Suppressor macrophage treated with lipopolysaccharide for 1 hour (primary cell): Measurements from ENCODE around the gene ARHGAP19.

Experiments used
- DNase-seq, 3 donors: peaks; one replicate each; pipeline ENCODE4 v3.0.0-alpha.2; 2020 to 2022

ARHGAP19 gene, protein sequence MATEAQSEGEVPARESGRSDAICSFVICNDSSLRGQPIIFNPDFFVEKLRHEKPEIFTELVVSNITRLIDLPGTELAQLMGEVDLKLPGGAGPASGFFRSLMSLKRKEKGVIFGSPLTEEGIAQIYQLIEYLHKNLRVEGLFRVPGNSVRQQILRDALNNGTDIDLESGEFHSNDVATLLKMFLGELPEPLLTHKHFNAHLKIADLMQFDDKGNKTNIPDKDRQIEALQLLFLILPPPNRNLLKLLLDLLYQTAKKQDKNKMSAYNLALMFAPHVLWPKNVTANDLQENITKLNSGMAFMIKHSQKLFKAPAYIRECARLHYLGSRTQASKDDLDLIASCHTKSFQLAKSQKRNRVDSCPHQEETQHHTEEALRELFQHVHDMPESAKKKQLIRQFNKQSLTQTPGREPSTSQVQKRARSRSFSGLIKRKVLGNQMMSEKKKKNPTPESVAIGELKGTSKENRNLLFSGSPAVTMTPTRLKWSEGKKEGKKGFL

DNA sequence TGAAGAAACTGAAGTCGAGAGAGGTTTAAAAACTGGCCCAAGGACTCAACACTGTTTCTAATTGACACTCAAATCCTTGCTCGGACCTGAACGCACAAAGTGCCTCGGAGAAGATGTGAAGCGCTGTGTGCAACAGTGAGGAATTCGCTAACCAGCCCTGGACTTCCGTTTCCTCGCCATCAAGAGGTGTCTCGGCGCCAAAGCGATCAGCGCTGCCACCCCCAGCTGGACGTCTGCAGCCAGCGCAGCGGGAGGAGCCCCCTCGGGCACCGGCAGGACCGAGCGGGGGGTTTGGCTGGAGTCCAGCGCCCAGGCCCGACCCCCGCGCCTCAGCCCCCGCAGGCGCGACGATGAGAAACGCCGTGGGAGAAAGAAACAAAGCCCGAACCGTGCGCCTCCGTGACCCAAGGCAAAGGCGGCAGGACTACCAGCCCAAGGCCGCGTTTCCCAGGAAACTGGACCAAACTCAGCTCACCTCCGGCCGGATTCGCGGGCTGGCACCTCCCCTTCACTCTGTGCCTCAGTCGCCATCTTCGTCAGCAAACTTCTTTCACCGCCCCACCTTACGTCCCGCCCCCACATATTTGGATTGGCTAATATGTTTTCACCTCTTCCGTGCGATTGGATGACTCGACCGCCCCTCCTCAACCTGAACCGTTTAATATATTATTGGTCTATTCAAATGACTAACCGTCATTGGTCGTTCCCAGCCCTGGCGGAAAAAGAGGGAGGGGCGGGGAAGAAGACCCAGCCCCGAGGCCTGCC lies at the start of gene ARHGAP19:
Gene ARHGAP19 (minus strand): TSS at position 541 of the 765 bp plus-strand sequence. CDS start 10 bp downstream, at position 531.
- DNase-seq: peak; percentile 97 to 99 (median 99)

DNA sequence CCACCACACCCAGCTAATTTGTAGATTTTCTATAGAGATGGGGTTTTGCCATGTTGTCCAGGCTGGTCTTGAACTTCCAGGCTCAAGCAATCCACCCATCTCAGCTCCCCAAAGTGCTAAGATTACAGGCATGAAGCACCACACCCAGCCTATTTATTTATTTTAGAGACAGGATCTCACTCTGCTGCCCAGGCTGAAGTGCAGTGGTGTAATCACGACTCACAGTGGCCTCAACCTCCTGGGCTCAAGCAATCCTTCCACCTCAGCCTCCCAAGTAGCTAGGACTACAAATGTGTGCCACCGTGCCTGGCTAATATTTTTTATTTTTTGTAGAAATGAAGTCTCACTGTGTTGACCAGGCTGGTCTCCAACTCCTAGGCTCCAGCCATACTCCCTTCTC lies 49.0 kb upstream of the ARHGAP19 start:
- DNase-seq: no peak

DNA sequence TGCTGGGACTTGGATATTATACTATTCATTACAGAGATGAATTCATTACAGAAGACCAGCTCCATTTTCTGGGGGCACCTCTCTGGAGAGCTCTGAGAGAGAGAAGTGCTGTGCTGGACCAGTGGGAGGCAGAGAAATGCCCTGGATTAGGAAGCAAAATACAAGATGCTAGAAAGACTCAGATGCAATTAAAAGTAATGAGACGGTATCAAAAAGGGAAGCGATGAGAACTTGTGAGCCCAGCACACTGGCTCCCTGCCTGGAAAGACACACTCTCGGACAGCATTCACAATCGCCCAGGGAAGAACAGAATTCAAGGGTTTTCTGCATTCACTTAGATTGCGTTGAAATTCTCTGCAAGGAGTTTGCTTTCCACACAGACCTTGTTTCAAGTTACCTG lies 45.6 kb upstream of the ARHGAP19 start:
- no peak for DNase-seq

DNA sequence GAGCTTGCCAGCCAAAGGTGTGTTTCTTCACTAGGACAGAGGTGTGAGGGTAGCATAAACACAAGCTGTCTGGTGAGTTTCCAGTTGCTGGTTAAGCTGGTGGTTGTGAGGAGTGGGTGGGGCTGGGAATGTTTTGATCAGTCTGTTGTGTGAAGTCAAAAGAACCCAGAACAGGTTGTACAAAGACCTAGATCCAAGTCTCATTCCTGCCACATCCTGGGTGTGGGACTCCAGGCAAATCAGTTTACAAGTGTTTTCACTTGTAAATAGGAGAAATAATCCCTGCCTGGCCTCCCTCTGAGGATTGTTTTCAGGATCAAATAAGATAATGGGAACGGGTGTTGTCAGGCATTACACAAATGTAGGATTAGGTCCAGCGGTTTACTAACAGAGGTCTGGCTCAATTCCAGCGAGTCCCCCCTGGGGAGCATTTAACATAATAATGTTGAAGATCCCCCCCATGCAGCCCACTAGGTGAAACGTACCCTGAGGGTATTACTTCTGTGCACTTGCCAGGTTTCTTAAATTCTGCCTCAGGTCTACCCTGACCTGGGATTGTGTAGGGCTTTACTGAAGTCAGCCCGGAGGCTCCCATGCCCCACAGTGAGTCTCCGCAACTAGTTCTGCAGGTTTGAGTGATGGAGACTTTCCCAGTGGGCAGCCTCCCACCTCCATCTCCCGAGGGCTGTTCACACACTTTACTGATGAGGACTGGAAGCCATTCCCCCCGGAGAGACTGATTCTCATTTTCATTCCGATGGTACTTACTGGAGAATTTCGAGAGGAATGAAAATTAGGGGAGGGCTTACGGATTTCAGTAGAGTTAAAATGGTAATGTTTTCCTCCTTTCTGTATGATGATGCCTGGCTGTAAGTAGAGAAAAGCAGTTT lies 44.8 kb upstream of the ARHGAP19 start:
- no peak for DNase-seq

DNA sequence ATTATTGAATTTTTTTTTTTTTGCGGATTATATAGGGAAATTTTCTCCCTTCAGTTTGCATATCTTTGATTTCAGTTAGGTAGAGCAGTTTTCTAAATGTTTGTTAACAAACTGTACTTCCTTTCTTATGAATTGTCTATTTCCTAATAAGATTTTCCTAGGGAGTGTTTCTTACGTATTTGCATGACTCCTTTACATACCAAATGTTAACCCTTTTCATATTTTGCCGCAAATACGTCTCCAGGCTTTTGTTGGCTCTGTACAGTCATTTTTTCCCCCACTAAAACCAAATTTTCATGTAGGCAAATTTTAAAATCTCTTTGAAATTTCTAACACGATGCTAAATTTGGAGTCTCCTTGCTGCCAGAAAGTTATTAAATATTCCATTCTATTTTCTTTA lies 44.0 kb upstream of the ARHGAP19 start:
- DNase-seq: no peak

DNA sequence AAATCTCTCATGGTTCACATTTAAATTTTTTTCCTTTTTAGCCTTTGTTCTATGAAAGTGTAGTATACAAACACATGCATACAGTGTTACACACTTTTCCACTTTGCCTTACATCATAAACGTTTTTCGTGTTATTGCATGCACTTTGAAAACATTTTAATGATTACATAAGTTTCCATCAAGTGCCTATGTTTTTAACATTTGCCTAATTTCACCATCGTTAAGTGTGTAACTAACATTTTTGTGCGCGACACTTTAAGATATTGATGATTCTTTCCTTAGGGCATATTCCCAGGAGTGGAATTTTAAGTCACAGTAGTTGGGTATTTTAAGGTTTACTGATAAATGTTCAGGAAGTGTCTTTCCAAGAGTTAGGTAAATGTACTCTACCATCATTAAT lies 43.6 kb upstream of the ARHGAP19 start:
- no peak for DNase-seq

DNA sequence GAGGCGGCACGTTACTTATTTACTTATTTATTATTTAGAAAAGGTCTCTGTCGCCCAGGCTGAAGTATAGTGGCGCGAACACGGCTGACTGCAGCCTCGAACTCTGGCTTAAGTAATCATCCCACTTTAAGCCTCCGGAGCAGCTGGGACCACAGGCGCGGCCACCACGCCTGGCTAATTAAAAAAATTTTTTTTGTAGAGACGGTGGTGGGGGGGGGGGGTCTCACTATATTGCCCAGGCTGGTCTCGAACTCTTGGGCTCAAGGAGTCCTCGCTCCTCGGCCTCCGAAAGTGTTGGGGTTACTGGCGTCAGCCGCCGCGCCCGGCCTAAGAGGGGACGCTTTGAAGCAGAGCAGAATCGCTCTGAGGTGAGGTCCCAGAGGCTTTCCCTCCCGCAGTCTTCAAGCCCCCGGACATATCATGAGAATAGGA lies 42.8 kb upstream of the ARHGAP19 start:
- no peak for DNase-seq

DNA sequence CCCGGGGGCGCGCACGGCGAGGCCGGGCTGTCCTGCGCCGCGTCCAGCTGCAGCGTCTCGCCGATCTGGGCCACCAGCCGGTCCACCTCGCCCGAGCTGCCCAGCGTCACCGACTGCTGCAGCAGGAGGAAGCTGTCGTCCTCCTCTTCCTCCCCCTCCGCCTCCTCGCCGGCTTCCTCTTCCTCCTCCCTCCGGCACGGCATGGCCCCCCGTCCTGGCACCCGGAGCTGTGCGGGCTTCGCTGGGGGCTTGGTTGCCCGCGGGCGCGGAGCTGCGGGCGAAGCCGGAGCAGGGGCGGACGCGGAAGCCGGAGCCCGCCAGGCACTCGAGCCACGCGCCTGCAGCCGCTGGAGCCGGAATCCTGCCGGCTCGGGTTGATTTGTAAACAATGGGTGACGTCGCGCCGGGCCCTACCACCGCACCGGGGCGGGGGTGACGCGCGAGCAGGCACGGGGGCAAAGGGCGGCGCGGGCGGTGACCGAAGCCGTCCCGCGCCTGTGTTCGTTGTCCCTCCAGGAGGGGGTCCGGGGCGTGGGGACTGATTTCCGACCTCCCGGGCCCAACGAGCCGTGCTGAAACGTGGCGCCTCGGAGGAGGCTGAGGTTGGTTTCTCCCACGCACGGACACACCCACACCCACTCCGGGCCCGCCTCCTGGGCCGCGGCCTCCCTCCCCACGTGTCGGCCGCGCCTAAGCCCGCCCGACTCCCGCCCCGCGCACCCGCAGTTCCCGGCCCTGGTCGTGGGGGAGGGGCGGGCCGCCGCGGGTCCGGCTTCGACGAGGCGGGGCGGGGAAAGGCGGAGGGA lies 42.1 kb upstream of the ARHGAP19 start, which contains the start of gene FRAT2:
Gene FRAT2 (minus strand): TSS at position 360 of the 806 bp plus-strand sequence. CDS start 157 bp downstream, at position 203.
- peak; percentile 89 to 96 (median 93) for DNase-seq

DNA sequence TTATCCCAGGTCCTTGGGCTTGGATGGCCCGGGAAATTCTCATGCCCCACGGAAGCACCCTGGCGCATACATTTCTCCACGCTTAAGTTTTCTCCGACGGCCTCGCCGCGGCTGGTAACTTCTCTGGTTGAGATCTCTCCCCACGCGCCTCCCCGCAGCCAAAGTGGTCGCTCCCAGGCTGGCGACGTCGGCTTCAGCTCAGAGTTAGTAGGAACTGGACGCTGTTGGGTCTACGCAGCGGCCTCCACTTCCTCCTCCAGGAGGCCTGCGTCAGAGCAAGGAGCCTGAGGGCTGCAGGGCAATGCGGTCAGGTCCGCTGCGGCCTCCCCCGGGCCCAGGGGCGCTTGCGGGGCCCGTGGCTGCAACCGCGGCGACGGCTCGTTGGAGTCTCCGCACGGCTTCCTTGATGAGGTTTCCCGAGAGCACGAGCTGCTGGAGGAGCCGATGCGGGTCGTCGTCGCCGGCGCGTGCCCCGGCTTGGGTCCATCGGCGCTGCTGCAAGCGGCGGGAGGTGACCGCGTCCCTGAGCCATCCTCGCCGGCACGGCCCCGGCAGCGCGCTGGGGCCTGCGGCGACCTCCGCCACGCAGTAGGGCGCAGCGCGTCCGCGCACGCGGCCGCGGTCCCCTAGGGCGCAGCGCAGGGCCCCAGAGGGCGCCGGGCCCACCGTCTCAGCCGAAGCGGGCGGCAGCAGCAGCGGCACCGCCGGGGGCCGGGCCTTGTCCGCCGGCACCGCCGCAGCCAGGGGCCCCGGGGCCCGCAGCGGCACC lies 41.3 kb upstream of the ARHGAP19 start:
- DNase-seq: peak; percentile 81 to 89 (median 85)

DNA sequence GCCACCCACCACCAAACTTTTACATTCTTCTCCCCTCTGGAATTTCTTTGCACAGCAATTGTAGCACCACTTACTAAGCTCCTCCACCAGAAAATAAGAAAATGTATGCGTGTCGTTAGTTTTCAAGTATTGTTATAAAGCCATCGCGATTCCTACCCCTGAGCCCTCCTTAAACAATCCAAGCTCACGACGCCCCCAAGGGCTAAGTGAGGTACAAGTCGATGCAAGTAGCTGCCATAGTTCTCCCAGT lies 40.8 kb upstream of the ARHGAP19 start:
- DNase-seq: no peak

DNA sequence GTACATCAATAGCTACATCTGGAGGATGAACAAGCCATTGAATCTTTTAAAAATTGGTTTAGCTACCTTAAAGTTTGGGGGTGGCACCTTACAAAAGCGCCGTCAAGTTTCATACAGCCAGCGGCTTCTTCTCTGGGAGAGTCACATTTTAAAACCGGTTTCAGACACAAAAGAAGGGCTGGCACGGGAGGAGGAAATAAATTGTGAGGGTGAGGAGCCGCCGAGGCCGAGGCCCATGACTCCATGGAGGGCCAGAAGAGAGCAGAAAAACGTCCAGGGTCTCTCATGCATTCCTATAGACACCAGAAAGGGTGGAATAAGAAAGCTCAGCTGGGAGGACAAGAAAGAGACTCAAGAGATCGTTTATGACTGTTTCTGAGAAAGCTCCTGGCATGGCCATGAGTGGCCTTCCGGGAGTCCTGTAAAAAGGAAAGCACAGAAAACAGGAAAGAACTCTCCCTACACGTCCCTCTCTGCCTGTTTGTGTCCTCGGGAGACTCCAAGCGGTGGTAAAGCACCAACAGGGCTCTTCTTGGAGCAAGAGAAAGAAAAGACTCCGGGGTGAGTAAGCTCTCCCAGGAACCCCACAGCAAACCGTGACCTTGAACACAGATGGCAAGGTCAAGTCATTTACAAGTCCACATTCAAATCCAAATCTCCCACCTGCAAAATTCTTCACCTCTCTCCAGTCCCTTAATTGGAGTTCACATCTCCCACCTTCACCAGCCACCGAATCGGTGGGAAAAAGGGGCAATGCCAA lies 40.3 kb upstream of the ARHGAP19 start:
- DNase-seq: peak; percentile 75 to 84 (median 80)

DNA sequence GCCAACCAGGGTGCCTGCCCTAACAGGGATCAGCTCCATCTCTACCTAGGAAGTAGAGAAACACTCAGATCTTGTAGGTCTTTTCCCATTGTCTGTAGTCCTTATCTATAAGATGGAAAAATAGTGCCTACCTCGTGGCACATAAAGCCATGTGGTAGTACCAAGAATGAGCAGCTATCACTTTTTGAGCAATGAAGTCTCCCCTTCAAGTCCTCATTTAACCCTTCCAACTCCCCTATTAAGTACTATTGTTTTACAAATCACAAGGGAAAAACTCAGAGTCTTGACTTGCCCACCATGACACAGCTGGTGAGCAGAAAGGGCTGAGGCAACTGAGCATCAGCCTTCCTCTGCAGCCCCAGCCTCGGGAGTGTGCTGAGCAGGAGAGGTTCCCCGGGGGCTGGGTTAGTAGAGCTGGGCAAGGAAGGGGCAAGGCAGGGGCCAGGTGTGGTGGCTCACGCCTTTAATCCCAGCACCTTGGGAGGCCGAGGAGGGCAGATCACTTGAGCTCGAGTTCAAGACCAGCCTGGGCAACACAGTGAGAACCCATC lies 38.8 kb upstream of the ARHGAP19 start:
- no peak for DNase-seq

DNA sequence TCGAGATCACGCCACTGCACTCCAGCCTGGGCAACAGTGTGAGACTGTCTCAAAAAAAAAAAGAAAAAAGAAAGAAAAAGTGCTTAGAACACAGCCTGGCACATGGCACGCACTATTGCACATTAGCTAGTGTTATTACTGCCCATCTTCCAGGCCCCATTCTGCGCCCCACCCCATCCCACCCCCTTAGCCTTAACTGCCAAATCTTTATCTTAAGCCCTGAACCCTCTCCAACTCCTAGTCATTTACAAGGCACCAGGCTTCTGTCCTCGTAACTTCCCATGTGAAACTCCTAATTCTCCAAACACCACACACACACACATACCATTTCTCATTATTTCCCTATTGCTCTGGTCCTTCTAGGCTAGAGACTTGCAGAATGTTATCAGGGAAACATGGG lies 37.3 kb upstream of the ARHGAP19 start:
- DNase-seq: peak in 1 of 3 donors; percentile 31

DNA sequence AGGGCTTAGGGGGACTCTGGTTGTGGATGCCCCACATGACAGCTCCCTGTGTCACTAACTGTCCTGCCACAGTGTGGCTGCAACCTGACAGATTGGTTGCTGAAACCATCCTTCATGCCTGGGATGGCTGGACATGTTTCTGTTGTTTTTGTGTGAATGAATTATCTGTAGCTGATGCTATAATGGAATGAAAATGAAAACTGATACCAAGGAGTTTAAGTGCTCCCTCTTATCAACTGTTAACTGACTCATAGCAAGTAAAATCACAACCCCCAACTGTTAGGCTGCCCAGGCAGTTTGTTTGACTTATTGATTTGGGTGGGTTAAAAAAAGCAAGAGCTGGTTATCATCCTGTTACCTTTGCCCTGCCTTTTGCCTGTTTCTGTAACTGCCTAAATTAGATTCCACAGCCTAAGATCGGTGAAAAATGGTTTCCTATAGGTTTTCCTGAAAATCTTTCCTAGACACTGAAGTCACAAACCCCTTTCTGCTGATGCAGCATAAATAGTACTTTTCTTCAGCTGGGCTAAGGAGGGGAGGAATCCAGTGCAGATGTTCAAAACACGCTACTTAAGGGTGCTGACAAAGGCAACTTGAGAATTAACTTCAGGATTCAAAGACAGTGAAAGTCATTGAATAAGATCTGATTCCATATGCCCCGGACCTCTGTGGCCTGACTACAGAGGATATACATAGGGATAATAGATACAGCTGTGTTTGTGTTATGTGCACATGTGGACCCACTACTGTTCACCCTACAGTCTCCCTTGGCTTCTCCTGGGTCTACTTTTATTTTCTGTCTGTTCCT lies 36.4 kb upstream of the ARHGAP19 start:
- no peak for DNase-seq

DNA sequence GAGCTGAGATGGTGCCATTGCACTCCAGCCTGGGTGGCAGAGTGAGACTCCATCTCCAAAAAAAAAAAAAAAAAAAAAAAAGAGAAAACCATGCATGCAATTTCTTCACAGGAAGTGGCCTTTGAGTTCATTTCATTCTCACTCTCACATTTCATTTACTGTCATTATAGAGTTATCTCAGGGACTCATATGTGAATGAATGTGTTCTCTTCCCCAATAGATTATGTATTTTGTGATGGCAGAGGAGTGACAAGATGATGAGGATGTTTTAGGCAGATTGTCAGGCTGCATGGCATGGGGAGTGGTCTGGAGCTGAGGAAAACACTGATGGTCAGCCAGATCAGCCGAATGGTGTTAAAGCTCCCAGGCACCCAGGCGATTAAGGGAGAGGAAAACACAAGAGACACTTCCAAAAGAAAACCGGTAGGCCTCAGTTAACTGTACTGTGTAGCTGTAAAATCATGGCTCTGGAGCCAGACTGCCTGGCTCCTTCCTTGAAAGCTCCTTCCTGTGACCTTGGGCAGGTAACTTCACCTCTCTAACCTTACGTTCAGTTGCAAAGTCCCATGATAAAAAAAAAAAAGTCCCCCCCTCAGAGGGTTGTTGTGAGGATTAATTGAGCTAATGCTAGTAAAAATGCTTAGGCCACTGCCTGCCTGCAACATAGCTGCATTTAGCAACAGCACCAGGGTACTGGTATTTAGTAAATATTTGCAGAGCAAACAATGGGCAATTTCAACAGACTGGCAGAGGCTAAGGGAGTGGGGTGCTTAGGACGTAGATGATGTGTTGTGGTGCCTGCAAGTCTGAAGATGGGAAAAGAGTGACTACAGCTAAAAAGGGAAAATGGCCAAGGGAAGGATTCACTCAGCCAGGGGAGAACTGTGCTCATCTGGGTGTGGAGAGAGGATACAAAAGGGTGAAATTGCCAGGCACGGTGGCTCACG lies 35.2 kb upstream of the ARHGAP19 start:
- no peak for DNase-seq

DNA sequence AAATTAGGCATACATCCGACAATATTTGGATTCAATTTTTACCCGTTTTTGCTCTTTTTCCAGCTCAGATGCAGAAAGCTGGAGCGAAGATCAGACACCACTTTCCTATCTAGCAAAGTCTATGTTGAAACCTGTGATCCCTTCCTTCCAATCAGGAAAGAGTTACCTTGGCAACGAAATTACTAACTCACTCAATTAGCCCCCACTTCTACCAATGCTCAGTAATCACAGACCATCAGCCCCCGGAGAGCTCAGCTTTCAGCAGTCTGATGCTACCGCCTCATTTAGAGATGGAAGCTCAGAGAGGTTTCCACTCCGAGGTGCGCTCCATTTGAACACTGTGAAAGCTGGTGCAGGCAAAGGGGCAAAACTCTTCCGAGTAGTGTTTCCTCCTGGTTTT lies 33.3 kb upstream of the ARHGAP19 start:
- DNase-seq: no peak

DNA sequence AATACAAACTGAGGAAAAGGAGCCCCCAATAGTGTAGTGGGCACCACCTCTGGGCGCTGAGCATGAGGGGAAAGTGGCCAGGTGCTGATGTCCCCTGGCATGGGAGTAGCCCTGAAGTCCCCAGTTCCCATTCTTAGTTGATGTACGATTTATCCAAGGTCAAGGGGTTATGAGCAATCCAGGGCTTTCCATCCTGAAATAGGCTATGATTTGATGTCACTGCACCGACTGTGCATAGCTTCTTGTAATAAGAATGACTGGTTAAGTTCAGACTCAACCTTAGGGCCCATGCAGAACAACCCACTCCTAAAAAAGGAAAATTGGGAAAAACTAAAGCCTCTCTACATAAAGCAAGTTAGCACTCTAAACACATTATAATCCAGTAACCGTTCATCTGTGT lies 31.1 kb upstream of the ARHGAP19 start:
- peak; percentile 53 to 85 (median 70) for DNase-seq

DNA sequence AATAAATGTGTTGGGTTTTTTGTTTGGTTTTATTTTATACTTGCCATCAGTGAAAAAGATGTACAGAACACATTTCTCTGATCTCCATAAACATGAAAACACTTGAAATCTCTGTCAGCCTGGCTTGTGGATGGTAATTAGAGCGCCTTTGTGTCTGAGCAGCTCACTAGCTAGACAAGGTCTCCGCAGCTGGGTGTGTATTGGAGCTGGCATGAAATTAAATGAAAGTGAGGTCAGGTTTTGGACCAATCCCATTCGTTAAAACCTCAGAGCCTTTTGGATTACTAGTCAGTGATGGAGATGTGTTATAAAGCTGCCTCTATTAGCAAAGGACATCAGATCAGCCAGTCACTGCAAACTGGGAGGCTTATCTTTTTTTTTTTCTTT lies 29.4 kb upstream of the ARHGAP19 start:
- no peak for DNase-seq
